COLO668 (cell line): Measurements from ENCODE around the gene CACNG1.

Source experiments
- DNase-seq: peaks from one replicate; lab custom pipeline; 2025; ENCODE audit not compliant: unreplicated experiment; lab: John Stamatoyannopoulos, UW

Gene CACNG1

DNA sequence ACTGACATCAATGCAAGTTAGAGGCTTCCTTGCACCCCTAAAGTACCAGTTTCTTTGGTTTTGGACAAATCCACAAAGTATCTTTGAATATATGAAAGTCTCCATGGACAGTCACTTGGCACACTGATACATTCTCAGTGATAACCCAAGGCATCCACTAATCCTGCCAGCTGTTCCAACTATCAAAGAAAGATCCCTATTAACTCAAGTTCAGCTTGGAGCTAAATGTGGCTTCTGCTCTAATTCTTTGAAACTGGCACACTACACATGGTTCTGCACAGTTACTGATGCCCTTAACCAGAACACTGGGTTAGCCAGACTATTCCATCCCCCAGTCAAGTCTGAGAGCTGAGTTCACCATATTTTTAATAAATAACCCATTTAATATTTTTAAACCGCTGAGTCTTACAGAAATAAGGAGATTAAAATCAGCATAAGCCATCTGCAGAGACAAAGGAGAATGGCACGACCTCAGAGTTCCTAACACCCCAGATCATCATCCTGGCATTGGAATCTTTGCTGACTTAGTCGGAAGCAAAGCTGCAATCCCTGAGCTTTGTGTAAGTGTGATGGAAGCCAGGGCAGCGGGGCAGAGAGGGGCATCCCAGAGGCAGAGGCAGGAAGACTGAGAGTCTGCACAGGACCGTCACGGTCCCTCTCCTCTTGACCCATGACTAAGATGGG is 6.3 kb downstream of the CACNG1 start:
- DNase-seq: no peak

DNA sequence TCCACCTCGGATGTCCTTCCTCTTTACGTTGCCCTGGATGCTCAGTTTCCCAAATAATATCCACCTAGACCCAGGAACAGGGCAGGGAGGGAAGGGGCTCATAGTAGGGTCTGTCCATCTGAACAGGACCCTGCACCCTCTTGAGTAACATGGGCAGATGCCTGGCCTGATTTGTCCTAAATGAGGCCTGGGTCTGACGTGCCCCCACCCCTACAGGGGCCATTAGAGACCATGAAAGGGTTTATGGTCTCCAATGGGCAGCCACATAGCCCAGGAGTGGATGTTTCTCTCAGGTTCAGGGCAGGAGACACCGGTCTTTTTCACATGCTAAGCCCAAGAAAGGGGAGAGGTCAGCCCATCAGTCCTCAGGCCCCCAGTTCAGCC is 6.8 kb downstream of the CACNG1 start:
- DNase-seq: no peak

DNA sequence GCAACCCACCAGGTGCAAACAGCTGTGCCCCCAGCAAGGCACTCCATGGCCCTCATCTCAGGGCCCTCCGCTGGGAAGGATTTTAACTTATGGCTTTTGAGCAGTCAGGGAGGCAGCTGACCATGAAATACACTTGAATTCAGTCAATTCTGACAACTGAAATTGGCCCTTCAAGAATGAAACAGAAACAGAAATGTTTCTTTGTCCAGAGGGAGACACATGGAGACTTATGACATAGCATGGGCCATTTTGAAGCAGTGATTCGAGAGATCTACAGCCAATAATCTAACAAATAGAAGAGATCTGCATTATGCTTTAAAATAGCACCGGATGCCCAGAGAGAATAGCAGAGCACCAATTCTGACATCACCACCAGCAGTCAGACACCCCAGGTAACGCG is 7.5 kb downstream of the CACNG1 start:
- DNase-seq: no peak

DNA sequence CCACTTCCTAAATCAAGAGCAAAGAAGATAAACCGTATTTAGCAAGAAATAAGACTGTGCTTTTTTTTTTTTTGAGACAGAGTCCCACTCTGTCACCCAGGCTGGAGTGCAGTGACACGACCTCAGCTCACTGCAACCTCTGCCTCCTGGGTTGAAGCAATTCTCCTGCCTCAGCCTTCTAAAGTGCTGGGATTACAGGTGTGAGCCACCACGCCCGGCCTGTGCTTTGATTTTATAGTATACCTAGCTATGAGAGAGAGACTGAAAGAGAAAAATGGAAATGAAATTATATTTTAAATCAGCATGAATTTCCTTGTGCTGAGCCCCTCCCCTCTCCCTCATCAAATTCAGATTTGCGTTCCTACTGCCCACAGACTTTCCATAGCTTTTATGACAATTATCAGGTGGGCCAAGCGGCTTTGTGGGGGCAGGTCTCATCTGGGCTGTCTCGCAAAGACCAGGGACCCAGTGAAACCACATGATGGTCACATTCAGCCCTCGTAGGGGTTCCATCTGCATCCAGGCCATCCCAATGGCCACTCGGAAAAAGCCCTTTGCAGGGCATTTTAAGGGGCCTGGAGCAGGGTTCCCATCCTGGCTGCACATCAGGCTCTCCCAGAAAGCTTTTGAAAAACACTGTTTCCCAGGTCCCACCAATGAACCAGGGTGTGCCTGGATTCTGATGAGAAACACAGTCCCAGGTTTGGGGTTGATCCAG is 8.5 kb downstream of the CACNG1 start:
- DNase-seq: no peak

DNA sequence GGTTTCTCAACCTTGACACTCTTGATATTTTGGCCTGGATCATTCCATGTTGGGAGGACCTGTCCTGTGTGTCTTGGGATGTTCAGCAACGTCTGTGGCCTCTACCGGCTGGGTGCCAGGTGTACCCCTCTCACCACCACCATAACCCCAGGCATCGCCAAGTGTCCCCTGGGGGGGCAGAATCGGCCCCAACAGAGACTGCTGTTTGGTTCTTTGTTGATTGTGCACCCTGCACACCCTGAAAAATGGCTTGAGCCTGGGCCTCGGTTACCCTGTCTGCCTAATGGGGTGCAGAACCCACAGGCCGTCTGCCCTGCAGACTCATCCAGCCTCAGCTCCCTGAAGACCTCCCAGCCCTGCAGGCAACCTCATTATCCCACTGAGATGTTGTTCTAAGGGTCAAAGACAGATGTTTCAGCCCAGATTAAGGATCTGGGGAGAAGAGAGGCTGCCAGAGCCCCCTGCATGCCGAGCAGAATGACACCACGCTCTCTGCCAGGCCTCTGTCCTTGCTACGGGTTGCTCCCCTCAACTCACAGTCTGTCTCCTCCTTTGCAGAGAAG is 9.2 kb downstream of the CACNG1 start:
- DNase-seq: no peak

DNA sequence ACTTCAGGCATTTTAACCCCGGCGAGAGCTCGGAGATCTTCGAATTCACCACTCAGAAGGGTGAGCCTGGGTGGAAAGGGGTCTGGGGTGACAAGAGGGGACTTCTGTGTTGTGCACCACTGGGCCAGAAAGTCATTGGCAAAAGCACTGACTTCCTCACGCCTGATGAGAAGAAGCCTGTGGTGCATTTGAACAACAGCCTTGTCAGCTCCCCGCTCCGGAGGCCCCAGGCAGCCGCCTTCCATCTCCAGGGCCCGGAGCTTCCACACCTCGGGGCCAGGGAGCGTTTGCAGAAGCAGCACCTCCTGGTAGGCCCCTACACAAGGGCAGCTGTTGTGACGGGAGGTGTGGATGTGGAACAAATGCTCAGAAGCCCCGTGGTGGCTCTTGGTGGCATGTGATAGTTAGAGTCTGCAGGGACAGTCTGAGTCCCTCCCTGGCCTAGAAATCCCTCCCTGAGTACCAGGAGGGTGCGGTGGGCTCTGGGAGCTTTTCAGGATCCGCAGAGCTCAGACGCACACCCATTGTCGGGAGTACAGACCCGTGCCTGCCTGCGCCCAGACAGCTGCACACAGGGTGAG is 9.7 kb downstream of the CACNG1 start:
- no peak for DNase-seq

DNA sequence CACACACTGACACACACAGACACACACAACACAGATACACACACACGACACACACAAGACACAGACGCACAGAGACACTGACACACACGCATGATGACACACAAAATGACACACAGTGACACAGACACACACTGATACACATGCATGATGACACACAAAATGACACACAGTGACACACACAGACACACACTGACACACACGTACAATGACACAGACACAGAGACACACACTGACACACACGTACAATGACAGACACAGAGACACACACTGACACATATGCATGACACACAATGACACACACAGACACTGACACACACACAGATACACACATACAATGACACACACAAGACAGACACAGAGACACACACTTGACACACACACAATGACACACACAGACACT is 10.3 kb downstream of the CACNG1 start:
- DNase-seq: no peak

DNA sequence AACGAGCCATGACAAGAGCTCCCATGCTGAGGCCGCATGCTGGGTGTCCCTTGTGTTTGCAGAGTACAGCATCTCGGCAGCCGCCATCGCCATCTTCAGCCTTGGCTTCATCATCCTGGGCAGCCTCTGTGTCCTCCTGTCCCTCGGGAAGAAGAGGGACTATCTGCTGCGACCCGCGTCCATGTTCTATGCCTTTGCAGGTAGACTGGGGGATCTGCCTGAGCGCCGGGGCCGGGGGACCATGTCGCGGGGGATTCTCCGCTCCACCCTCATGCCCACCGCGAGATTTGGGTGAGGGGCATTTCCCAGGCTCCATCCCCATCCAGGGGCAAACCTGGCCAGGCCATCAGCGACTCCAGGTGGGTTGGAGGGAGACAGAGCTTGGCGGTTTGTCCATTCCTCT is 10.7 kb downstream of the CACNG1 start:
- DNase-seq: no peak

DNA sequence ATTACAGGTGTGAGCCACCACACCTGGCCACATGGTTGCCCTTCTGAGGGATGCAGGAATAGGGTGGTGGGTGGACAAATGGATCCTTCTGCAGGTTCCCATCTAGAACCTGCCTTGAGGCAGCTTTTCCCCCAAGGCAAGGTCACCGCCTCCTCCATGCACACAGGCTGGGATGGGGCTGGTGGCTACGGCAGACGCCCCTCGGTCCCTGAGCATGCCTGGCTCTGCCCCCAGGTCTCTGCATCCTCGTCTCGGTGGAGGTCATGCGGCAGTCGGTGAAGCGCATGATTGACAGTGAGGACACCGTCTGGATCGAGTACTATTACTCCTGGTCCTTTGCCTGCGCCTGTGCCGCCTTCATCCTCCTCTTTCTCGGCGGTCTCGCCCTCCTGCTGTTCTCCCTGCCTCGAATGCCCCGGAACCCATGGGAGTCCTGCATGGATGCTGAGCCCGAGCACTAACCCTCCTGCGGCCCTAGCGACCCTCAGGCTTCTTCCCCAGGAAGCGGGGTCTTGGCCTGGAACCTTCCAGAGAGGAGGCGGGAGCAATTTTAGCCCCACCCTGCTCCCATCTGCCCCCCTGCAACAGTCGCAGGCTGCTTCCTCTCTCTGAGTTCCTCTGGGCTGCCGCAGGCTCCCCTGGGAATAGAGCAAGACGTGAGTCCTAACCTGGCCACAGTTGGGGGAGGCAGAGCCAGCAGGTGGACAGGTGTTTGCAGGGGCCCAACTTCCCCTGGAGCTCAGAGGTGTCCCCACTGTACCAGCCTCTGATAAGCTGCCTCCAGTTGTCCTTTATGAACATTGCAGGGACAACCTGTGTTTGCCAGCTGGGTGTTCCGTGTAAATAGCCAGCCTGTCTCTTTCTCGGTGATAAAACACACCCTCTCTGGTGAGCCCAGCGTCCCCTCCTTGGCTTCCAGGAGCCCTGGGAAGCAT is 11.7 kb downstream of the CACNG1 start:
- DNase-seq: peak; percentile 6

DNA sequence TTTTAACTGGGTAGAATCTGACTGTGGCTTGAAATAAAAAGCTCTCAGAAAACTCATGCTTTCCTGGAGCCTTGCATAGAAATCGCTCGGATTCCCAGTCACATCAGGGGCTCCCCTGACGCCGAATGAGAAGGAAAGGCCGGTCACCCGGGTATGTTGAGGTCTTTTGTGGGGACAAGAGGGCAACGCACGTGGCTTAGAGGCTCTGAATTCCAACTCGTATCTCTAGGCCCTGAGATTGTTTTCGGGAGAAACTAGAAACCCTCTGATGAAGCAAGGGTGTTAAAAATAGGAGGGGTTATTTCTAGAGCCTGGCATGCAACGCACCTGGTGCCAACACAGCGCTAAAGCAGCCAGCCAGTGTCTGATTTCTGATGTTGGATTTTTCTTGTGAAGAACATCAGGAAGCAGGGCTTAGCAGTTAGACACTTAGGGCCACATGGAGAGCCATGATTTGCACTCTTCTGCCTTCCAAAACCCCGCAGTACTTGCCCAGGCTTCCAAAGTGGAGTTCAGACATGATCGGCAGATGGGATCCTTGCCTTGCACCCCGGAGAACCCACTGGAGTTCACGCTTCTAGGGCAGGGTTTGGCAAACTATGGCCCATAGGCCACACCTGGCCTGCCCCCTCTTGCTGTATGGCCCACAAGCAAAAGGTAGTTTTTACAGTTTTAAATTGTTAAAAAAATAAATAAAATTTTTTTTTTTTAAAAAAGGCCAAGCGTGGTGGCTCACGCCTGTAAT is 12.6 kb downstream of the CACNG1 start:
- DNase-seq: no peak

DNA sequence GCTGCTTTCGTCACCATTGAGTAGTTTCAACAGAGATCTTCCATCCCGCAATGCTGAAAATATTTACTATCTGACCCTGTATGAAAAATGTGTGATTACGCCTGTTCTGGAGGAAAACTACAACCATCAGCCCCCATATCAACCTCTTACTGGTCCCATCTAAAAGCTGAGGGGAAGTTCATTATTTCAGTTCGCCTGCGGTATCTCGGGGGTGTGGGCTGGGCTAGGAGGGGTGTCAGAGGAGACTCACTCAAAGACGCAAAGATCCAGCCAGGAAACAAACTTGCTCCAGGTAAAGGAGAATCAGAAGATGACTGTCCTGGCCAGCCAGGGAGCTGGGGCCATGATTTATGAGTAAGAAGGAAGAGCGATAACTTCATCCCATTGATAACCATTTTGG is 13.7 kb downstream of the CACNG1 start:
- no peak for DNase-seq

DNA sequence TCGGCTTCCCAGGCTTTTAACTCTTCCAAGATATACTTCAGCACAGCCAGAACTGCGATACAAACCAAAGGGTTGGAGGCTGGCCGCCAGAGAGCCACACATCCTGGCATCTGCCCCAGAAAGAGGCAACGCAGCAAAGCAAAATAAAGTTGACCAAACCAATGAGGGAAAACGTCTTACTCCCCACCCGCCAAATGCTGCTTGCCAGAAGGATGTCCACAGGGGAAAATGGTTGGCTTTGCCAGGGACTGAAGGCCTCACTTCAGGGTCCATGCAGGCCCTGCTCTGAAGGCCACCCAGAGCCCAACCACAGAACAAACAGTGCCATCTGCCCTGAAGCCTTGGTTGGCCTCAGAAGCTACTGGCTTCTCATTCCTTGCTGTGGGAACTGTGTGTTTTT is 15.0 kb downstream of the CACNG1 start:
- no peak for DNase-seq

DNA sequence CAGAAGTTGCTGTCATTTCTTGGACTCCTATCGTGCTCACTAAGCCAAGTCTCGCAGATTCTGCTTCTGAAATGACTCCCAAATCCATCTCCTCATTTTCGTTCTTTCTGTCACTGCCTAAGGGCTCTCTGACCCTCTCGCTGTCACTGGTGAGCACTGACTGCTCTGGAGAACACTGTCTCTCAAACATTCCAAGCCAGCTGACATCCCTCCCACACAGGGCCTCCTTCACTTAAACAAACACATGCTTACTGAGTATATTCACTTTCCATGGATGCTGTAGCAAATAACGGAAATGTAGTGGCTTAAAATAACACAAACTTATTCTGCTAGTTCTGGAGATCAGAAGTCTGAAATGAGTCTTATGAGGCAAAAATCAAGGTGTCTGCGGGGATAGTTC is 18.8 kb downstream of the CACNG1 start:
- no peak for DNase-seq

DNA sequence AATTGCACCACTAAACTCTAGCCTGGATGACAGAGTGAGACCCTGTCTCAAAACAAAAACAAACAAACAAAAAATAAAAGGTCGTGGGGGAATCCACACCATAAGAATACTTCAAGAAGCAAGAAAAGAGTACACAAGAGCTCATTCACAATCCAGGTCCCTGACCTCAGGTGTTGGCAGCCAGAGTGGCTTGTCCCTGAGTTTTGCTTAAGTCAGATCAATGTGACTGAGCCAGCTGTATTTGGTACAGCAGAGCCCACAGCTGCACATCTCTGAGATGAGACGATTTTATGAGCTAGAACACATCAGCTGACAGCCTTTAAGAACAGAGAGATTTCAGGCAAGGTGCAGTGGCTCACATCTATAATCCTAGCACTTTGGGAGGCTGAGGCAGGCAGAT is 22.4 kb downstream of the CACNG1 start:
- DNase-seq: no peak

DNA sequence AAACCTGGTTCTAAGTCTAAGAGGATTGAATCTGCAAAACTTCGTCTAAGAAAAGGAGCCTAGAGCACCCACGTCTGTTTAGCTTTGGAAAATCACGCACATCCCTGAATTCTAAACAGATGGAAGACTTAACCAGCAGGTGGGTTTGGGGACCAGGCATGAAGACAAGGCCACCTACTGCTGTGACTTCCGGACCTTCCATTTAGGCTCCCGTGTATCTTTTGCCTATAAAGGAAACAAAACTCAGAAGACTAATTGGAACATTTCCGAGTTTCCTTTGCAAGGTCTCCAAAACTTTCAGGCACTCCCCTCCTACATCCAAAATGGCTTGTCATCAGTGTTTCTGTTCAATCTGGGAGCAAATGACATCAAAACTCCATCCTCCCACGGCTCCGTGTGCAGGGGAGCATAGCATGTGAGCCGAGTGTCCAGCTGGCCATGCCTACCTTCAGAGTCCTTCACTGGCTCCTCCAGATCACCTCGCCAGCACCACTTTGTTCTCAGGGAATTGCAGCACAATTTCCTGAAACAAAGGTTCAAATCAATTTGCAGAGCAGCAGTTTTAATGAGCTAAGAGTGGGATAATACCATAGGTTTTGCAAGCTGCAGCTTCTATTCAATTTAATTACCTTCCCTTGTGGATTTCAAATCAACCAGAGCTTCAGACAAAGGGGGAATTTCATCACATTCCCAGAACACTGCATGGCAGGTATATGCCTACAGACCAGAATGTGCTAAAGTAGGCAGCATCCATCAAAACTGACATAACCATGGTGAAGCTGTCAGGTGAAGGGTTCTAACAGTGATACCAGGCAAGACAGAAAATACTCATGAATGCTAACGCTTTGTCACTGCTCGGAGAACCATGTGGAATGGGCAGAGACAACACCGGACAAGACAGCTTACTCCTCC is 23.5 kb downstream of the CACNG1 start:
- DNase-seq: no peak

DNA sequence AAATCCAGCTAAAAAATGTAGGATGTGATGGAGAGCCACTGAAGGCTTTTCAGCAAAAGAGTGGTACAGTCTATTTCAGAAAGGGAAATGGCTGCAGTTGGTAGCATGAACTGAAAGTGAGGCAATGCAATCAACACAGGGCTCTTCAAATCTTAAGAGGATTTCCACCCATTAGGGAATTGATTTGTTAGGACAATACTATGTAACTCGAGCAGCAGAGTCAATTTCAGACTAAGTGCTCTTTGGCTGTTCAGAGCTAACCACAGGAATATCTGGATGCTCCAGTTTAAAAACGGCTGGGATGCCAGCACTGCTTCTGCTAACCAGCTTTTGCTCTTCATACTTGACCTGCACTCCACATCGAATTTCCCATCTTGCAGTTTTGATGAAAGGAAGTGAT is 24.6 kb downstream of the CACNG1 start:
- DNase-seq: no peak

DNA sequence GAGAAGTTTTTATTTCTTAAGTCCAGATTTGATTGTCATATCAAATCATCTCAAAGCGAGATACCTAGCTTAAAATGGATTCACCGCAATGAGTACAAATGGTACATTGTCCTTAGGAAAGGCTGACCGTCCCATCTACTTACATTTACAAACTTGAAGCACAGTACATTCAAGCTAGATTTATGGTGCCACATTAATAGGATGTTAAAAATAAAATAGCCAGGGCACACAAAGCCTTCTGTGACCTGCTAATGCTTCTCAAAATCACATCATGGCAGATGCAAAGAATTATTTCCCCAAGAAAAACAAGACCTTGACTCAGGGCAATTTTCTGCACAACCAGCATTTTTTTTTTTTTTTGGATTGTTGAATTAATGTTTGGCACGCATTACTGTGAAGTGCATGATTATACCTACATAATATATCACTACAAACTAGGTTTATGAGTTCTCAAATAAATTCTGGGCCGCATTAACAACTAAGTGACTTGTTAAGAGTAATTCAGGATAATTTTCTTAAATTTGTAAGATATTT is 25.3 kb downstream of the CACNG1 start:
- no peak for DNase-seq

DNA sequence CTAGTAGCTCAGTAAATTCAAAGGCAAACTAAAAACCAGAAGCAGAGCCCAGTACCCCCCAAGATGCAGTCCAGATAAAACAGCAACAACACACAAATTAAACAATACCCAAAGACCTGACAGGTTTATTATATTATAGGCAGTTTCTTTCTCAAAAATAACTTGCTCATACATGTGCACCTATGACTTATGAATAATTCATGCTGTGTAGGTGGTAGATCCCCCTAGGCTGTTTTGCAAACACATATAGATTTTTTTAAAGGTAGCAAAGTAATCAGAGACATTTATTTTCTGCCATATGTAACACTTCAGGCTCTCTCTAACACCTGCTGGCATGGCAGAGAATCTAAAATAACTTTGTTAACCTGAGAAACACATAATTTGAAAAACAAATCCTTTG is 27.2 kb downstream of the CACNG1 start:
- no peak for DNase-seq

DNA sequence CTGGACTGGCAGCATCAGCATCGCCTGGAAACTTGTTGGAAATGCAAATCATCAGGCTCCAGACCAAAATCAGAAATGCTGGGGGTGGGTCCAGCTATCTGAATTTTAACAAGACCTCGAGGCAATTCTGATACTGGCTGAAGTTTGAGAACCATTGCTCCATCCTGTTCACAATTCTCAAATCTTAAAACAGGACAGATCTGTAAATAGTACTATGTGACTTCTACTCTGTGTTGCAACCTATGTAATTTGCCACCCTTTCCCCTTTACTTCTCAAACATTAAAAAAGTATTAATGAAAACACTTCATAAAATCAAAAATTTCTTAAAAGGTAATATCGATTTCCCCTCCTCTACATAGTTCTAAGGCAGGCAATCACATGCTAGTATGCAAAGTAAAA is 28.5 kb downstream of the CACNG1 start:
- no peak for DNase-seq
